Body of pancreas (tissue), 4 donors: ENCODE measurements around the gene LSM4.

Experiments
- CTCF ChIP-seq, 7 experiments: fragments of 450-650 bp in 4 of 7; fragments of 200-600 bp in 3 of 7; sonication (generic) in 3 of 7; IDR thresholded peaks; one replicate each; pipeline ENCODE4 v1.5.1; 2016 to 2019; ENCODE audit warnings: antibody characterized with exemption in 7 of 7
- POLR2A ChIP-seq, 3 donors: fragments of 450-650 bp; IDR thresholded peaks; one replicate each; pipeline ENCODE4 v1.6.1; 2016; ENCODE audit warnings: antibody characterized with exemption in 3 of 3, mild to moderate bottlenecking in 2 of 3

GRCh38 chr19:18320865-18321733, 1.8 kb downstream of the LSM4 start:
- TF ChIP-seq POLR2A (IDR thresholded peaks at IDR 0.05): no peak
- no peak for TF ChIP-seq CTCF (IDR thresholded peaks at IDR 0.05)
